ENCODE measurements around the gene AKAP17A.

Gene AKAP17A

DNA sequence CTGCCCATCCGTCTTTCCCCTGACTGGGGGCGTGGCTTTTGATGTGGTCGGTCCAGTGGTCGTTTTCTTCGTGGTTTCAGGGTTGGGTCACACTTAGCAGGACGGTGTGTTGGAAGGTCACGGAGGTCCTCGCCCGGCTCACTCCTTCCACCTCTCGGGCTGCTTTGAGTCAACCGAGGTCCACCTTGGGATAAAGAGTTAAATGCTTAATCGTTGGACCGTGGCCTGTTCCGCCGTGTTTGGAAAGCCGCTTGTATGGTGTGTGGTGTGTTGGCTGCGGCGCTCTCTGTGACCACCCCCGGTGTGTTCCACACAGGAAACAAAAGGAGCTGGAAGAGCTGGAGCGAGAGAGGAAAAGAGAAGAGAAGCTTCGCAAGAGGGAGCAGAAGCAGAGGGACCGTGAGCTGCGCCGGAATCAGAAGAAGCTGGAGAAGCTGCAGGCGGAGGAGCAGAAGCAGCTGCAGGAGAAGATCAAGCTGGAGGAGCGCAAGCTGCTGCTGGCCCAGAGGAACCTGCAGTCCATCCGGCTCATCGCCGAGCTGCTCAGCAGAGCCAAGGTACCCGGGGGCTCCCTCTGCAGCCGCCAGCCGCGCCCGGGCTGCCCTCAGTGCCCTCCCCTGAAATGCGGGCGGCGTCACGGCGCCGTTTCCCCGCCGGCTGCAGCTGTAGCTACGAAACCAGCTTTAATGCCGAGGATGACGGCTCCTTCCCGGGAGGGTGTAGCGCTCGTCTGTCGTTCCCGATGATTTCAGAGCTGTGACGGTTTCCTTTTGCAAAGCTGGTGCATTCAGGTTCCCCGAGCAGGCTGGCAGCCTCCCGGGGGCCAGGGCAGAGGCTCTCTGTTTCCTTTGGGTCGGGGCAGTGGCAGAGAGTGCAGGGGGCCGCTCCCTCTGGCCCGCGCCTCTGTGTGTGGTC lies 7.7 kb downstream of the AKAP17A start:
- Histone ChIP-seq H3K27ac (ENCODE audit: low read length) (no peak overlapping the region), H3K4me1 (ENCODE audit: low read length) (no peaks in the 10 kb centered on the region), H3K9me2 (replicated peaks; ENCODE audit: insufficient read depth, low read length) (no peaks in the 10 kb centered on the region), H2AFZ (ENCODE audit: low read length) (no peak overlapping the region), H3K27me3 (replicated peaks; ENCODE audit: insufficient read depth, low read length) (no peaks in the 10 kb centered on the region), H3K9ac (ENCODE audit: low read length) (no peak overlapping the region), H3F3A (ENCODE audit: insufficient read depth, low read length) (no peaks in the 10 kb centered on the region), H3K9me3 (replicated peaks; ENCODE audit: insufficient read depth, low read length) (no peaks in the 10 kb centered on the region), H3K36me3 (replicated peaks; ENCODE audit: insufficient read depth, low read length) (peaks cover 5% of the 10 kb centered on the region; the same call in 1 of the 2 replicates), H3K4me3 (ENCODE audit: low read length) (no peak overlapping the region), H3K4me2 (ENCODE audit: low read depth, low read length) (no peak overlapping the region), H3K79me2 (ENCODE audit: low read length) (peaks cover 39% of the 10 kb centered on the region), H4K20me1 (ENCODE audit: insufficient read depth, low read length) (no peaks in the 10 kb centered on the region)
- no peak for DNase-seq
- TF ChIP-seq EZH2phosphoT487 (IDR thresholded peaks at IDR 0.05; ENCODE audit: low read length) (no peak), EZH2 (optimal IDR thresholded peaks at IDR 0.05; ENCODE audit: low read depth, low read length) (no peak)
- TF ChIP-seq, protein P1, sequence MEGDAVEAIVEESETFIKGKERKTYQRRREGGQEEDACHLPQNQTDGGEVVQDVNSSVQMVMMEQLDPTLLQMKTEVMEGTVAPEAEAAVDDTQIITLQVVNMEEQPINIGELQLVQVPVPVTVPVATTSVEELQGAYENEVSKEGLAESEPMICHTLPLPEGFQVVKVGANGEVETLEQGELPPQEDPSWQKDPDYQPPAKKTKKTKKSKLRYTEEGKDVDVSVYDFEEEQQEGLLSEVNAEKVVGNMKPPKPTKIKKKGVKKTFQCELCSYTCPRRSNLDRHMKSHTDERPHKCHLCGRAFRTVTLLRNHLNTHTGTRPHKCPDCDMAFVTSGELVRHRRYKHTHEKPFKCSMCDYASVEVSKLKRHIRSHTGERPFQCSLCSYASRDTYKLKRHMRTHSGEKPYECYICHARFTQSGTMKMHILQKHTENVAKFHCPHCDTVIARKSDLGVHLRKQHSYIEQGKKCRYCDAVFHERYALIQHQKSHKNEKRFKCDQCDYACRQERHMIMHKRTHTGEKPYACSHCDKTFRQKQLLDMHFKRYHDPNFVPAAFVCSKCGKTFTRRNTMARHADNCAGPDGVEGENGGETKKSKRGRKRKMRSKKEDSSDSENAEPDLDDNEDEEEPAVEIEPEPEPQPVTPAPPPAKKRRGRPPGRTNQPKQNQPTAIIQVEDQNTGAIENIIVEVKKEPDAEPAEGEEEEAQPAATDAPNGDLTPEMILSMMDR (IDR thresholded peaks at IDR 0.05; ENCODE audit: low read length): no peak

GRCh38 chrX:1599791-1600405 lies 8.5 kb downstream of the AKAP17A start:
- DNase-seq: no peak
- H3K79me2 ChIP-seq (ENCODE audit: low read length): peaks cover 32% of the 10 kb centered on the region

DNA sequence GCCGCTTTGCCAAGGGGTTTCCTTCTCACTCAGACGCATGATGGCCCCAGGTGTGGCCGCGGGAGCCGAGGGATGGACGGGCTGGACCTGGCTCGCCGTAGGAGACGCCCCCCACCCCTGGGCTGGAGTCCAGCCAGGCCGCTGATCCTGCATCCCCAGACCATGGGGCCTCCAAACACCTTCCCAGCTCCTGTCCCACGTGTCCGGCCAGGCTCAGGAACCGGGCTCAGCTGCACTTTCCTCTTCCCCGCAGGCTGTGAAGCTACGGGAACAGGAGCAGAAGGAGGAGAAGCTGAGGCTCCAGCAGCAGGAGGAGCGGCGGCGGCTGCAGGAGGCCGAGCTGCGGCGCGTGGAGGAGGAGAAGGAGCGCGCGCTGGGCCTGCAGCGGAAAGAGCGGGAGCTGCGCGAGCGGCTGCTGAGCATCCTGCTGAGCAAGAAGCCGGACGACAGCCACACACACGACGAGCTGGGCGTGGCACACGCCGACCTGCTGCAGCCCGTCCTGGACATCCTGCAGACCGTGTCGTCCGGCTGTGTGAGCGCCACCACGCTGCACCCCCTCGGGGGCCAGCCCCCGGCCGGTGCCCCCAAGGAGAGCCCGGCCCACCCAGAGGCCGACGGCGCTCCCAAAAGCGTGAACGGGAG lies 9.1 kb downstream of the AKAP17A start:
- Histone ChIP-seq H3K9ac (ENCODE audit: low read length) (no peak overlapping the region), H3K4me1 (ENCODE audit: low read length) (no peaks in the 10 kb centered on the region), H3K79me2 (ENCODE audit: low read length) (peaks cover 25% of the 10 kb centered on the region), H4K20me1 (ENCODE audit: insufficient read depth, low read length) (no peaks in the 10 kb centered on the region), H3K36me3 (replicated peaks; ENCODE audit: insufficient read depth, low read length) (no peaks in the 10 kb centered on the region; the same call in 1 of the 2 replicates), H3K4me2 (ENCODE audit: low read depth, low read length) (no peak overlapping the region), H3K27me3 (replicated peaks; ENCODE audit: insufficient read depth, low read length) (no peaks in the 10 kb centered on the region), H2AFZ (ENCODE audit: low read length) (no peak overlapping the region), H3F3A (ENCODE audit: insufficient read depth, low read length) (no peaks in the 10 kb centered on the region), H3K9me3 (replicated peaks; ENCODE audit: insufficient read depth, low read length) (no peaks in the 10 kb centered on the region), H3K4me3 (ENCODE audit: low read length) (no peak overlapping the region), H3K27ac (ENCODE audit: low read length) (no peak overlapping the region), H3K9me2 (replicated peaks; ENCODE audit: insufficient read depth, low read length) (no peaks in the 10 kb centered on the region)
- no peak for DNase-seq
- TF ChIP-seq EZH2 (optimal IDR thresholded peaks at IDR 0.05; ENCODE audit: low read depth, low read length) (no peak), EZH2phosphoT487 (IDR thresholded peaks at IDR 0.05; ENCODE audit: low read length) (no peak)
- TF ChIP-seq, protein P1 (IDR thresholded peaks at IDR 0.05; ENCODE audit: low read length): no peak

More at GRCh38 chrX:1599791-1600405, 8.5 kb downstream of the AKAP17A start:
- H3K9me2 ChIP-seq (replicated peaks; ENCODE audit: insufficient read depth, low read length): no peaks in the 10 kb centered on the region
- no peak overlapping the region for H3K4me3 ChIP-seq (ENCODE audit: low read length)
- no peak for TF ChIP-seq EZH2phosphoT487 (IDR thresholded peaks at IDR 0.05; ENCODE audit: low read length)
- TF ChIP-seq, protein P1 (IDR thresholded peaks at IDR 0.05; ENCODE audit: low read length): no peak
- no peak for TF ChIP-seq EZH2 (optimal IDR thresholded peaks at IDR 0.05; ENCODE audit: low read depth, low read length)
- no peaks in the 10 kb centered on the region for H3K9me3 ChIP-seq (replicated peaks; ENCODE audit: insufficient read depth, low read length)
- H2AFZ ChIP-seq (ENCODE audit: low read length): no peak overlapping the region
- H3K36me3 ChIP-seq (replicated peaks; ENCODE audit: insufficient read depth, low read length): peaks cover 2% of the 10 kb centered on the region; the same call in 1 of the 2 replicates
- H3K27ac ChIP-seq (ENCODE audit: low read length): no peak overlapping the region
- no peaks in the 10 kb centered on the region for H3K27me3 ChIP-seq (replicated peaks; ENCODE audit: insufficient read depth, low read length)
- H4K20me1 ChIP-seq (ENCODE audit: insufficient read depth, low read length): no peaks in the 10 kb centered on the region
- H3F3A ChIP-seq (ENCODE audit: insufficient read depth, low read length): no peaks in the 10 kb centered on the region
- no peak overlapping the region for H3K9ac ChIP-seq (ENCODE audit: low read length)
- H3K4me2 ChIP-seq (ENCODE audit: low read depth, low read length): no peak overlapping the region
- H3K4me1 ChIP-seq (ENCODE audit: low read length): no peaks in the 10 kb centered on the region
